Omental fat pad (tissue), 4 donors: Measurements from ENCODE around the gene SERPINB12. TPM values are rescaled to one million over a fixed set of nuclear protein-coding genes. Genes with fewer than 3 reads are reported as not detected.

ENCODE experiments used
- ATAC-seq: fragments of 150-250 bp; one replicate; pipeline ENCODE4 v1.9.1; 2016; ENCODE audit warnings: mild to moderate bottlenecking, moderate library complexity; ENCODE audit not compliant: low FRiP score
- DNase-seq: peaks from one replicate; pipeline ENCODE4 v3.0.0-alpha.2; 2019; ENCODE audit warnings: low spot score
- CTCF ChIP-seq, 3 donors: fragments of 450-650 bp; IDR thresholded peaks; one replicate each; pipeline ENCODE4 v1.5.1; 2016 to 2017; ENCODE audit warnings: antibody characterized with exemption in 3 of 3, mild to moderate bottlenecking in 3 of 3, moderate library complexity in 2 of 3
- total RNA-seq, 4 donors: library from RNA; depleted of rRNA; stranded (reverse); fragments of >200 nt; gene quantifications; one replicate each; pipeline ENCODE4 v1.1.0, GENCODE V29; 2016

The SERPINB12 gene
- total RNA-seq, 4 donors from 2014 or later: not detected

GRCh38 chr18:63564021-63564420 lies 21.9 kb downstream of the SERPINB12 start:
- ATAC-seq: no peak
- no peak for TF ChIP-seq CTCF (IDR thresholded peaks at IDR 0.05)
- DNase-seq: no peak

- DNase-seq (no peak), ATAC-seq (no peak)
- TF ChIP-seq CTCF (IDR thresholded peaks at IDR 0.05): no peak
Observed at GRCh38 chr18:63564561-63564960, 22.4 kb downstream of the SERPINB12 start.

- DNase-seq: no peak
- TF ChIP-seq CTCF (IDR thresholded peaks at IDR 0.05): no peak
- ATAC-seq: no peak
Observed at GRCh38 chr18:63567276-63567675, 25.1 kb downstream of the SERPINB12 start.

- no peak for ATAC-seq
- DNase-seq: no peak
- TF ChIP-seq CTCF (IDR thresholded peaks at IDR 0.05): no peak
Observed at GRCh38 chr18:63567825-63568224, 25.7 kb downstream of the SERPINB12 start.

- TF ChIP-seq CTCF (IDR thresholded peaks at IDR 0.05): no peak
- no peak for DNase-seq
- no peak for ATAC-seq
Observed at GRCh38 chr18:63570721-63571120, 28.6 kb downstream of the SERPINB12 start.

GRCh38 chr18:63575681-63576080 lies 33.5 kb downstream of the SERPINB12 start:
- ATAC-seq (no peak), DNase-seq (no peak)
- TF ChIP-seq CTCF (IDR thresholded peaks at IDR 0.05): no peak

GRCh38 chr18:63578357-63578958 lies 36.3 kb downstream of the SERPINB12 start:
- DNase-seq (no peak), ATAC-seq (no peak)
- peak in 1 of 3 donors; percentile 44 for TF ChIP-seq CTCF (IDR thresholded peaks at IDR 0.05)
